ENCODE measurements around the gene RNF31.

DNA sequence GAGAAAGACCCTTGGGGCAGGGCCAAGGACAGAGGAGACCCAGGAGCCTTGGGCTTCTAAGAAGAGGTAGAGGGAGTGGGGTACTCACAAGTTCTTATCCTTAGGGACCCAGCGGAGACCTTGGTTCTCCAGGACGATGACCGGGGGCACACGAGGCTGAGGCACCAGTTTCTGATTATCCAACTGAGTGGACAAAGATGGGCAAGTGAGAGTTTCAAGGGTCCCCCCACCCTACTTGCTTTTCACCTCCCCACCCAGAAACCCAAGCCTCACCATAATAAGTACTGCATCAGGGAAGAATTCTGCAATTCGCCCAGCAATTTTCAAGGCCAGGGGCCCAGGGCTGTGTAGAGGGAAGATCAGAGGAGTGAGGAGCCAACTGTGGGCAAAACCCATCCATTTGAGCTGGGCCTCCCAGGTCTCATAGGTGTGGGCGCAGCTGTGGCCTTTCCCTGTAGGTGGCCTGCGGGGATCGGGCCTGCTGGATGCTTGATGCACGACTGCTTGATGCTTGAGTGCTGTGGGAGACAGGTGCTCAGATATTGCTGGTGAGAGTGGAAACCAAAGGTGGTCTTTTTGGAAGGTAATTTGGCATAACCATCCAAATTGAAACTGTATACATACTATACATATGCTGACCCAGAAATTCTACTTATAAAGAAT is 7.9 kb upstream of the RNF31 start:
- TF ChIP-seq CTCF (IDR thresholded peaks at IDR 0.05; ENCODE audit: insufficient read depth, low read length) (no peak), POLR2AphosphoS5 (IDR thresholded peaks at IDR 0.05; ENCODE audit: low read depth) (no peak), REST (IDR thresholded peaks at IDR 0.05; ENCODE audit: insufficient replicate concordance, low read depth) (no peak), GABPA (IDR thresholded peaks at IDR 0.05; ENCODE audit: low read depth) (no peak)

Data from HL-60 (cell line).